ENCODE measurements around the gene RFWD3.
A peak's percentile ranks its signal among the peaks of the same experiment; 100 is the strongest.

RFWD3 gene

GRCh38 chr16:74623214-74623838 is 43.4 kb downstream of the RFWD3 start:
- DNase-seq (ENCODE audit: low read depth, low spot score): no peak

GRCh38 chr16:74622005-74622404 is 44.7 kb downstream of the RFWD3 start:
- no peak for DNase-seq (ENCODE audit: low read depth, low spot score)

GRCh38 chr16:74617206-74617788 is 49.4 kb downstream of the RFWD3 start:
- no peak for DNase-seq (ENCODE audit: low read depth, low spot score)

GRCh38 chr16:74611721-74612120 is 55.0 kb downstream of the RFWD3 start:
- DNase-seq (ENCODE audit: low read depth, low spot score): no peak

GRCh38 chr16:74608944-74609343 is 57.7 kb downstream of the RFWD3 start:
- no peak for DNase-seq (ENCODE audit: low read depth, low spot score)

GRCh38 chr16:74608381-74608780 is 58.3 kb downstream of the RFWD3 start:
- no peak for DNase-seq (ENCODE audit: low read depth, low spot score)

GRCh38 chr16:74607962-74608356 is 58.7 kb downstream of the RFWD3 start:
- DNase-seq (ENCODE audit: low read depth, low spot score): peak; percentile 44

- no peak for DNase-seq (ENCODE audit: low read depth, low spot score)
Observed at GRCh38 chr16:74607310-74607961, 59.2 kb downstream of the RFWD3 start.

GRCh38 chr16:74606521-74607309 is 60.0 kb downstream of the RFWD3 start, which contains the start of gene GLG1:
GLG1 (minus strand) TSS chr16:74607114; CDS start chr16:74607094, 20 bp downstream.
- peak; percentile 96 for DNase-seq (ENCODE audit: low read depth, low spot score)

- DNase-seq (ENCODE audit: low read depth, low spot score): no peak
Observed at GRCh38 chr16:74605746-74606520, 60.7 kb downstream of the RFWD3 start.

GRCh38 chr16:74605332-74605731 is 61.3 kb downstream of the RFWD3 start:
- DNase-seq (ENCODE audit: low read depth, low spot score): no peak

- DNase-seq (ENCODE audit: low read depth, low spot score): peak; percentile 56
Observed at GRCh38 chr16:74603848-74604247, 62.8 kb downstream of the RFWD3 start.

GRCh38 chr16:74601126-74601871 is 65.4 kb downstream of the RFWD3 start:
- DNase-seq (ENCODE audit: low read depth, low spot score): no peak

- no peak for DNase-seq (ENCODE audit: low read depth, low spot score)
Observed at GRCh38 chr16:74596586-74596985, 70.1 kb downstream of the RFWD3 start.

GRCh38 chr16:74592847-74593246 is 73.8 kb downstream of the RFWD3 start:
- peak; percentile 10 for DNase-seq (ENCODE audit: low read depth, low spot score)

- no peak for DNase-seq (ENCODE audit: low read depth, low spot score)
Observed at GRCh38 chr16:74591876-74592650, 74.6 kb downstream of the RFWD3 start.

GRCh38 chr16:74586948-74587347 is 79.7 kb downstream of the RFWD3 start:
- no peak for DNase-seq (ENCODE audit: low read depth, low spot score)

GRCh38 chr16:74585846-74586443 is 80.7 kb downstream of the RFWD3 start:
- no peak for DNase-seq (ENCODE audit: low read depth, low spot score)

GRCh38 chr16:74583926-74584666 is 82.6 kb downstream of the RFWD3 start:
- DNase-seq (ENCODE audit: low read depth, low spot score): no peak

All from ELF-1 (cell line).